NCI-H69 (cell line): ENCODE data around the gene IL10RB.
A peak's percentile ranks its signal among the peaks of the same experiment; 100 is the strongest.
"Not testable (repeated sequence)": the region's sequence is repeated elsewhere in the genome, so short reads cannot be mapped to it uniquely, and the experiment has no call there.

Source experiments
- DNase-seq: peaks from one replicate; lab custom pipeline; 2025; lab: John Stamatoyannopoulos, UW

IL10RB gene

DNA sequence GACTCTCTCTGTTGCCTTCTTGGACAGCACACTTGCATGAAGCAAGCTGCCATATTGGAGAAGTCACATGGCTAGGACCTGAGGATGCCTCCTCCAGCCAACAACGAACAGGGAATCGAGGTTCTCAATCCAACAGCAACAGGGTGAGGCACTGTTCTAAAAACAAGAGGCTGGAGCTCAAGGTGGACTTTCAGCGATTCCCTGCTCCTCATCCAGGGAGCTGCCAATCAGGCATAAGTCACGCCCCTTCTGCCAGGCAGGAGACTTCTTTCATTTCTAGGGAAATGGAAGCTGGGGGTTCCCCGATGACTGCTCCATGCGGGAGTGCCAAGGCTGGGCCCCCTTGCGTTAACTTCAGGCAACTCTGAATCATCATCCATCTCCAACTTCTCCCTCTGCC lies 35.9 kb downstream of the IL10RB start:
- DNase-seq: no peak

DNA sequence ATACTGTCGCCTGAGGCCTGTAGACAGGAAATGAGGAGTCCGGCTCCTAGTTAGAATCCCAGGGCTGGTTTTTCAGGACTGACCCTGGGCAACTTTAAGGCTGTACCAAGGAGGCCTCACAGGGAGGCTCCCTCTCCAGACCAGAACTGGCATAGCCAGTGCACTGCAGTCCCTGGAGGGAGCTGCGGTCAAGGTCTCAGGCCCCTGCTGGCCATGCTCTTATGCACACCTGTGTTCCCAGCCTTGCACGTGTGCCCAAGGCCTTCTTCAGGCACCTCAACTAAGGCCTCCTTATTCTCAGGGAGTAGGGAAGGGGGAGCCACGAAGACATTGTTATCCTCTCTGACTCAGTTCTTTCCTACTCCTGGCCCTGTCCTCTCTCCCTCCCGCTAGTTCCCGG lies 36.6 kb downstream of the IL10RB start:
- no peak for DNase-seq

DNA sequence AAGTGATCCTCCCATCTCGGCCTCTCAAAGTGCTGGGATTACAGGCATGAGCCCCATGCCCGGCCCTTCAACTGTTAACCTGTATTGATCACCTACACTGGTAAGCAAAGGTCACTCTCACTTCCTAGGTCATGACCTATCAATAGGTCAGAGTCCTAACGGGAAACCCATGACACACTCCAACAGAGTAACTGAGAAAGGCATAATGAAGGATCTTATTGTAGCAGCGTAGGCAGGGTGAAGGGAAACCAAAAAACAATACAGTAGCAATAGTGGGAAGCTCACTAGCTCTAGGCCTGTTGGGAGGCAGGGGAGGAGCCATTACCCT lies 39.1 kb downstream of the IL10RB start:
- no peak for DNase-seq

DNA sequence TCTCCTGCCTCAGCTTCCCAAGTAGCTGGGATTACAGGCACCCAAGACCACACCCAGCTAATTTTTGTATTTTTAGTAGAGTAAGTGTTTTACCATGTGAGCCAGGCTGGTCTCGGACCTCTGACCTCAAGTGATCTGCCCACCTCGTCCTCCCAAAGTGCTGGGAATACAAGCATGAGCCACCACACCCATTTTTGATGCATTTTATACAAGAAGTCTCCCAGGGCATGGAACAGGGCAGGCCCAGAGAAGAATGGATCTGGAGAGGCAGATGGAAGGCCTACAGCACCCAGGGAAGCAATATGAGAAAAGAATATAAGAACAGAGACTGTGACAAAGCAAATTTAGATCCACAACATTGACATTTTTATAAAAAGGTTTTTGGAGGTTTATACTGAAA lies 39.8 kb downstream of the IL10RB start:
- no peak for DNase-seq

- DNase-seq: peak; percentile 80
Observed at GRCh38 chr21:33308586-33309490, 42.7 kb downstream of the IL10RB start.

GRCh38 chr21:33309778-33310177 lies 43.6 kb downstream of the IL10RB start:
- no peak for DNase-seq

DNA sequence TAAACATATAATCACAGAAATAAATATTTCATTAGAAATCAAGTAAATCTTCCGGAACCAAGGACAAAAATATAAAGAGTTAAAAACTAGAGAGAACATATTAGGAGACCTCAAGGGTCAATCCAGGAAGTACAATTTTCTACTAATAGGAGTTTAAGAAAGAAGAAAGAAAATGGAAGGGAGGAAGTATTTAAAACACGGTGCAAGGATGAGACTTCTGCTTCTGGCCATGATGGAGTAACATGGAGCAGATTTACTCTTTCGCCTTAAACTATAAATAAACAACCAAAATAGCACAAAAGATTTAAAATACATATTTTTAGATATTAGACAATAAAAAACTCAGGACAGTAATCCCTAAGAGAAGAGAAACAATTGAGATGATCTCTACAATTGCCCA lies 46.0 kb downstream of the IL10RB start:
- DNase-seq: no peak

DNA sequence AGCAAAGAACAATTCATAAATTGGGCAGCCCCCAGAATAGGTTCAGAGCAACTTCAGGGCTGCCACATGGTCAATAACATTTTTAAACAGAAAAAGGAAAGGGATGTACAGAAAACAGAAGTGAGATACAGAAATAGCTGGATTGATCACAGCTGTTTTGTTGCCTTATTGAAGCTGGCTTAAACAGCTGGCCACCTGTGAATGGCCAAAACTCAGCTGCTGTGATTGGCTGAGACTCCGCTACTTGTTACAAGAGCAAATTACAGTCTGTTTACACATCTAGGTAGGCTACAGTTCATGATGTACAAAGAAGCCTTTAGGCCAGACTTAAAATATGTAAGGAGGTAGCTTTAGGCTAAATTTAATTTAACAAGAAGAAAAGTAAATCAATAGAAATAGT lies 47.0 kb downstream of the IL10RB start:
- DNase-seq: no peak

GRCh38 chr21:33313611-33314010 lies 47.4 kb downstream of the IL10RB start:
- no peak for DNase-seq

GRCh38 chr21:33314111-33314510 lies 47.9 kb downstream of the IL10RB start:
- no peak for DNase-seq

DNA sequence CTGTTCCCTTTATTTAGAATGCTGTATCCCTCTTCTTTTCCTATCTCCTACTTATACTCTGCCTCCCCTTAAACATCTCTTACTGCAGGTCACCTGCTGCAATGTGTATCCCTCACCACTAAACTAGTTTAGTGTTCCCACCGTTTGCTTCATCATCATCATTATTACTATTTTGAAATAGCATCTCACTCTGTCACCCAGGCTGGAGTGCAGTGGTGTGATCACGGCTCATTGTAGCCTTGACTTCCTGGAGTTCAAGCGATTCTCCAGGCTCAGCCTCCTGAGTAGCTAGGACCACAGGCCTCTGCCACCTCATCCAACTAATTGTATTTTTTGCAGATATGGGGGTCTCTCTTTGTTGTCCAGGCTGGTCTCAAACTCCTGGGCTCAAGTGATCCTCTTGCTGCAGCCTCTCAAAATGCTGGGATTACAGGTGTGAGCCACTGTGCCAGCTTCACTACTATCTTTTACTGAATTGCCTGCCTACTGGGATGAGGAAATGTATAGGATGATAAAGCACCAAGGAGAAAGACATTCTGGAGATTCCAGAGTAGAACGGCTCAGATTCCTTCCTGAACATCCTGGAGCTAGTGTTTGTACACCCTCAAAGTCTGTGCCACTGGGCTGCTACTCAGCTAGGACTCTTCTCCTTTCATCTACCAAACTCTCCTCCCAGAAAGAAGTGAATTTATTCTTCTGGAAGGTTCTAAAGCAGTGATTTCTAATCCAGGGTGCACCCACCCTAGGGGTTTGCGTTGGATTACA lies 50.0 kb downstream of the IL10RB start:
- no peak for DNase-seq

GRCh38 chr21:33317145-33317544 lies 51.0 kb downstream of the IL10RB start:
- DNase-seq: no peak

DNA sequence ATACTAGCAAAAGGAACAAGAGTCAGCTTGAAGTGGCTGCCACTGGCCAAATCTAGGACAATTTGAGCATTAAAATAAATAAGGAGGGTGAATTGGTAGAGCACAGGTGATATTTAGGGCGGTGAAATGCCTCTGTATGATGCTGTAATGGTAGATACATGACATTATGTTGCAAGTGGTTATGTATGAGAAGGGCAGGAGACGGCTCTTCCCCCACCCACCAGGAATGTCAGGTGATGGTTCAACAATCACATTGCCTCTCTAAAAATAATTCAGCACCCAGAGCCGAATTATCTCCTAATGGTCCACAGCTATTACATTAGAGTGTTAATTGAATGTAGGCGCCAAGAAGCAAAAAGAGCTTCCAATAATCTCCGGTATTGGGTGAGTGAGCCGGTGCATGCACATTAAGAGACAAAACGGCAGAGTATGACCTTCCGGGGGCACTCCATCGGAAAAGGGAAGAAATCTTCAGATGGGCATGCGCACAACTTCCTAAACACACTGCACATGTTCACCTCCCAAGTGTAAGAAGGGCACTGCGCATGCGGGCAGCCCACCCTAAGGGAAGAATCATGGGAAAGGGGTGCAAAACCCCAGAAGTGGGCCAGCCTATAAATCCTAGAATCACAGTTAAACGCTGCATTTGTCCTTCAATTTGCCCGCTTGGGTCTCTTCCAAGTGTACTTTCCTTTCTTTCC lies 51.8 kb downstream of the IL10RB start:
- DNase-seq: no peak

DNA sequence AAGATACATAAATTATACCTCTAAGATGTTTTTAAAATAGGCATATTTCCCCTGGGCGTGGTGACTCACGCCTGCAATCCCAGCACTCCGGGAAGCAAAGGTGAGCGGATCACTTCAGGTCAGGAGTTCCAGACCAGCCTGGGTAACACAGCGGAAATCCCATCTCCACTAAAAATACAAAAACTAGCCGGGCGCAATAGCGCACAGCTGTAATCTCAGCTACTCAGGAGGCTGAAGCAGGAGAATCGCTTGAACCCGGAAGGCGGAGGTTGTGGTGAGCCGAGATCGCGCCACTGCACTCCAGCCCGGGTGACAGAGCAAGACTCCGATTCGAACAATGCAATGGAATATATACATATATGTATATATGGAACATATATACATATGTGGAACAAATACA lies 54.8 kb downstream of the IL10RB start:
- DNase-seq: not testable (repeated sequence)

DNA sequence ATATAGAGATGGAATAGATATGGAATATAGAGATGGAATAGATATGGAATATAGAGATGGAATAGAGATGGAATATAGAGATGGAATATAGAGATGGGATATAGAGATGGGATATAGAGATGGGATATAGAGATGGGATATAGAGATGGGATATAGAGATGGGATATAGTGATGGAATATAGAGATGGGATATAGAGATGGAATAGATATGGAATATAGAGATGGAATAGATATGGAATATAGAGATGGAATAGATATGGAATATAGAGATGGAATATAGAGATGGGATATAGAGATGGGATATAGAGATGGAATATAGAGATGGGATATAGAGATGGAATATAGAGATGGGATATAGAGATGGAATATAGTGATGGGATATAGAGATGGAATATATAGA lies 57.4 kb downstream of the IL10RB start:
- DNase-seq: not testable (repeated sequence)

GRCh38 chr21:33324291-33325221 lies 58.4 kb downstream of the IL10RB start, which contains the start of gene IFNAR1:
IFNAR1 (plus strand) TSS chr21:33324970; CDS start chr21:33325056, 86 bp downstream.
- DNase-seq: peak; percentile 99

DNA sequence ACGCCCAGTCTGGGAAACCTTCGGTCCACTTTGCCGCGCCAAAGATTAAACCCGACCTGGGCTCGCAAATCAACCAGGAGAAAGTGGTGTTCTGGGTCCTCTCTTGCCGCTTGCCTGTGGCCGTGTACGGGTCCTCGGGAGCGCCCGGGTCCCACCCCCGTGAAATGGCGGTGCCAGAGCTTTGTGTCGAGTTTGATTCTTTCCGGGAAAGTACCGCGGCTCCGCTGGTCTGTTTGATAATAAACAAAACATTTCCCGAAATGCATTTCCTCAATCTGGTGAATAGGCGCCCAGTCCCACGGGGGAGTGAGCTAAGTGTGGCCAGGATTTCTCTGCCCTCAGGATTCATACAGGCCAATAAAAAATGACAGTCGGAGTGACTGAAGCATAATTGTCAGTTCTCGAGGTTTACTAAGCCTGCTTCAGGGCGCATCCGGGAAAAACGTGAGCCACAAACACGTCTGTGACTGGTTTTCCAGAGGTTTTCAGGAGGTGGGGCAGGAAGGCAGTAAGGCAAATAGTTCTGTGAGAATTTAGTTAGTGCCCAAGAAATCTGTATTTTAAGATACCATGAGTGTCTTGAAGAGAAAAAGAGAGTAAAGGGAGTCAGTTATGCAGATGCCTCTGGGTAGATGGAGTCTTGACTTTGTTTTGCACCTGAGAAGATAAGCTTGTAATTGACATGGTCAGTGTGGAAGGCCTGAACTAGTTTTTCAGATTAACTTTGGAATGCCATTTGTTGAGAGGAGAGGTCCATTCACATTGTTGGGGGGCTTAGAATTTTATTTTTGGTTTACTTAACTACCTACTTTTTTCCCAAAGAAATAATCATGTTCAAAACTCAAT lies 59.3 kb downstream of the IL10RB start:
- DNase-seq: peak; percentile 90

GRCh38 chr21:33327326-33327725 lies 61.2 kb downstream of the IL10RB start:
- no peak for DNase-seq

DNA sequence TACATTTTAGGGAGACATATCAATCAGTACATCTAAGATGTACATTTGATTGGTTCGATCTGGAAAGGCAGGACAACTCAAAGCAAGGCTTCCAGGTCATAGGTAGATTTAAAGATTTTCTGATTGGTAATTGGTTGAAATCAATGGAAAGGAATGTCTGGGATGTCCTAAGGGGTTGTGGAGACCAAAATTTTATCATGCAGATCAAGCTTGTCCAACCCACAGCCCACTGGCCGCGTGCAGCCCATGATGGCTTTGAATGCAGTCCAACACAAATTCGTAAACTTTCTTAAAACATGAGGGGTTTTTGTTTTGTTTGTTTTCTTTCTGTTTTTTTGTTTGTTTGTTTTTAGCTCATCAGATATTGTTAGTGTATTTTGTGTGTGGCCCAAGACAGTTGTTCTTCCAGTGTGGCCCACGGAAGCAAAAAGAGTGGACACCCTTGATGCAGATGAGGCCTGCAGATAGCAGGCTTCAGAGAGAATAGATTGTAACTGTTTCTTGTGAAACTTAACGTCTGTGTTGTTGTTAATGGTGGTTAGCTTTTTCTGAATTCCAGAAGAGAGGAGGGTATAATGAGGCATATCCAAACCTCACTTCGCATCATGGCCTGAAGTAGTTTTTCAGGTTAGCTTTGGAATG lies 61.7 kb downstream of the IL10RB start:
- no peak for DNase-seq

- DNase-seq: no peak
Observed at GRCh38 chr21:33330726-33331125, 64.6 kb downstream of the IL10RB start.
